ENCODE measurements around the gene ATP6V0A4. TPM values are rescaled to one million over a fixed set of nuclear protein-coding genes. Genes with fewer than 3 reads are reported as not detected.

ATP6V0A4 gene
- total and polyA plus RNA-seq, 7 donors, result not detected

DNA sequence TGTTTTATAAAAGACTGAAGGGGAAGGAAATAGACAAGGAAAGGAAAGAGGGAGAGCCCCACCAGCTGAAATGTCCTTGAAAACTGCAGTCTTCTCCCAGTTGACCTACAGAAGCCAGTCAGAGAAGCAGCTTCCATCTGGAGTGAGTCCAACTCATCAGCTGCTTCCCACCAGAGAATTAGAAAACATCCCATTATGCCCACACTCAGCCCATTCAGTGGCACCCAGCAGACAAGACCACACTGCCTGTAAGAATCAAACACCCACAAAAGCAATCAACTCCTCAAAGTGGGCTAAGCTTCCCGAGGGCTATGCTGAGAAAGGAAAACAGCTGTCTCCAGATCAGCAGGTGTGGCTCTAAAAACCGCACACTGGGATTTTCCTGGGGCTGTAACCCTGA lies 29.8 kb downstream of the ATP6V0A4 start:
- Histone ChIP-seq H3K36me3 (no peaks in the 10 kb centered on the region), H3K4me3 (no peak overlapping the region), H3K9me3 (no peaks in the 10 kb centered on the region), H3K27me3 (peaks cover 0 to under 1% (median 0%) of the 10 kb centered on the region in 3 donors), H3K27ac (no peak overlapping the region), H3K4me1 (no peaks in the 10 kb centered on the region)
- DNase-seq, result no peak
- no peak for TF ChIP-seq POLR2A (IDR thresholded peaks at IDR 0.05)
- TF ChIP-seq, protein P1, sequence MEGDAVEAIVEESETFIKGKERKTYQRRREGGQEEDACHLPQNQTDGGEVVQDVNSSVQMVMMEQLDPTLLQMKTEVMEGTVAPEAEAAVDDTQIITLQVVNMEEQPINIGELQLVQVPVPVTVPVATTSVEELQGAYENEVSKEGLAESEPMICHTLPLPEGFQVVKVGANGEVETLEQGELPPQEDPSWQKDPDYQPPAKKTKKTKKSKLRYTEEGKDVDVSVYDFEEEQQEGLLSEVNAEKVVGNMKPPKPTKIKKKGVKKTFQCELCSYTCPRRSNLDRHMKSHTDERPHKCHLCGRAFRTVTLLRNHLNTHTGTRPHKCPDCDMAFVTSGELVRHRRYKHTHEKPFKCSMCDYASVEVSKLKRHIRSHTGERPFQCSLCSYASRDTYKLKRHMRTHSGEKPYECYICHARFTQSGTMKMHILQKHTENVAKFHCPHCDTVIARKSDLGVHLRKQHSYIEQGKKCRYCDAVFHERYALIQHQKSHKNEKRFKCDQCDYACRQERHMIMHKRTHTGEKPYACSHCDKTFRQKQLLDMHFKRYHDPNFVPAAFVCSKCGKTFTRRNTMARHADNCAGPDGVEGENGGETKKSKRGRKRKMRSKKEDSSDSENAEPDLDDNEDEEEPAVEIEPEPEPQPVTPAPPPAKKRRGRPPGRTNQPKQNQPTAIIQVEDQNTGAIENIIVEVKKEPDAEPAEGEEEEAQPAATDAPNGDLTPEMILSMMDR (IDR thresholded peaks at IDR 0.05), result no peak
- TF ChIP-seq EP300 (IDR thresholded peaks at IDR 0.05), result no peak
- no peak for TF ChIP-seq POLR2AphosphoS5 (IDR thresholded peaks at IDR 0.05)
- intact Hi-C loops (cut with DNase I), result no loop called here
- WGBS, 2 donors, result 72 to 77% methylated on average over 2 of the region's 2 CpGs

DNA sequence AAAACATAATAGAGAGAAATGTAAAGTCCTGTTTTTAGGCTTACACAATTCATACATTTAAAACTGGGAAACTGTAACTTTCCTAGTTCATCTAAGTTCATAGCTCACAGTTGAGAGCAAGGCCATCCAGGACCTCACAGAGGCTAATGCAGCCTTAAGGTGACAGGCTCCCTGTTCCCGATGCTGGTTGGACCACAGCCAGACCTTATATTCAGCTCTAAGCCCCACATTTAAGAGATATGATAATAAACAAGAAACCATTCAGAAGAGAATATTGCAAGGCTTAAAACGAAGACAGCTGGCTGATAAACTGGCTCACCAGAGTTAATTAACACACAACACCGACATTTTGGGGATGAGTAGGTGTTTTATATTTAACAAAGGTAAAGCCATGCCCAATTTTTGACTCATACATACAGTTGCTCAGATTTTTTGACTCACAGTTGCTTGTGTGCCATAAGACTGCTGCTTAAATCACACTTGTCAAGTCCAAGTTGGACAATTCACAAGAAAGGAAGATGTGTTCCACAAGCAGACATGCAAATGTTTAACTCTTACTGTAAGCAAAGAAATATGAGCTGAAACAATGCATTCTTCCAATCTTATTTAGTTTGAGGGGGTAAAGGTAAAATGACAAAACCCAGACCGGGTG lies 41.3 kb downstream of the ATP6V0A4 start:
- DNase-seq, result no peak
- H3K9me3 ChIP-seq, result no peaks in the 10 kb centered on the region
- no peaks in the 10 kb centered on the region for H3K4me1 ChIP-seq
- no peak overlapping the region for H3K27ac ChIP-seq
- no peaks in the 10 kb centered on the region for H3K27me3 ChIP-seq
- no peak for TF ChIP-seq POLR2AphosphoS5 (IDR thresholded peaks at IDR 0.05)
- no peak for TF ChIP-seq POLR2A (IDR thresholded peaks at IDR 0.05)
- TF ChIP-seq EP300 (IDR thresholded peaks at IDR 0.05), result no peak
- TF ChIP-seq, protein P1 (IDR thresholded peaks at IDR 0.05), result no peak
- H3K36me3 ChIP-seq, result no peaks in the 10 kb centered on the region
- WGBS, 2 donors, result 56 to 64% methylated on average over 4 of the region's 4 CpGs
- intact Hi-C loops (cut with DNase I), result no loop called here
- no peak overlapping the region for H3K4me3 ChIP-seq

DNA sequence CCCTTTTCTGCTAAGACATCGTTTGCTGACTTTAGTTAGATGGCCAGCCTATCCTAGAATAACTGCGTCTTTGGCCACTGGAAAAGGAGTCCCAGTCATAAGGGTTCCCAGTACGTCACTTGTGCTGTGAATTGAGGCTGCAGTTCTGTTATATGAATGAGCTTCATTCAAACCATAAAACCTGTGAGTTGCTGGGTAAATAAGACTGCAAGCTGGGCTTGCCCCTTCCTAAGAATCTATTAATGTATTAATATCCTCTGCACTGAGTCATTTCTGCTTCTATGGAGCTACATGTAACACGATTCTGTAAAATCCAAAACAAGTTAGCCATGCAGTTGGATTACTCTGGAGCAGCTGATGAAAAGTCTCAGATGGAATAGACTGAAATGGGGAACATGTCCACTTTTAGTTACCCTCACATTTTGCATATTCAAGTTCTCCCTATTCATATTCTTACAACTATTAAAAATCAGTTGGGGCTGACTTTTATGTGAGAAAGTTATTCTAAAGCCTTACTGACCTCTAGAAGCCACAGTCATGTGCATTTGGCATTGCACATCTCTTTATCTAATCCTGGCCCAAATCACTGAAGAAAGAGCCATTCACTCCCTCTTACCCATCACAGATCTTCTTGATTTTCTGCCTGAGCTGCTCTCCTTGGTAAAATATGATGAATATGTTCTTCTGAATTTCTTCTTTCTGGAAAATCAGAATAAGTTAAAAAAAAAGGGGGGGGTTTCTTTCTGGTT lies 42.0 kb downstream of the ATP6V0A4 start:
- Histone ChIP-seq H3K9me3 (no peaks in the 10 kb centered on the region), H3K36me3 (no peaks in the 10 kb centered on the region), H3K27me3 (no peaks in the 10 kb centered on the region), H3K4me1 (no peaks in the 10 kb centered on the region), H3K27ac (no peak overlapping the region), H3K4me3 (no peak overlapping the region)
- 71 to 83% methylated on average over 4 of the region's 4 CpGs for WGBS, 2 donors
- DNase-seq, result no peak
- TF ChIP-seq POLR2A (IDR thresholded peaks at IDR 0.05) (no peak), POLR2AphosphoS5 (IDR thresholded peaks at IDR 0.05) (no peak), EP300 (IDR thresholded peaks at IDR 0.05) (no peak)
- TF ChIP-seq, protein P1 (IDR thresholded peaks at IDR 0.05), result no peak
- intact Hi-C loops (cut with DNase I), result no loop called here

DNA sequence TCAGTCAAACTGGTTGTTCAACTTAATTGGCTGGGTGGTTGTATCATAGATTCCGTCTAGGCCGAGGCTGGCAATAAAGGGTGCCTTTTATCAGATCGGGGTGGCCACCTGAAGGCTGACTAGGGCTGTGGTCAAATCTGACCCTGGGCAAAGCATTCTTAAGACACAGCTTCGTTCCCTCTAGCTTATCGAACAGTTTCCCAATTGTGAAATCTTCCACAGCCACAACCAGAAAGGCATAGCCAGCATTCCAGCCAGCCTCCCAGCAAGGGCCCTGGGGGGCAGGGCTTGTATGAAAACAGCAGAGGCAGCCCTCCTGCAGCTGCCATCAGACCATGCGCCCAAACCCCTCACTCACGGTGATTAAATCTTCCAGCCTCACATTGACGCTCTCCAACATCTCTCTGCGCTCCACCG lies 42.7 kb downstream of the ATP6V0A4 start:
- no peak for DNase-seq
- no peak overlapping the region for H3K27ac ChIP-seq
- TF ChIP-seq, protein P1 (IDR thresholded peaks at IDR 0.05), result no peak
- TF ChIP-seq POLR2A (IDR thresholded peaks at IDR 0.05) (no peak), POLR2AphosphoS5 (IDR thresholded peaks at IDR 0.05) (no peak), EP300 (IDR thresholded peaks at IDR 0.05) (no peak)
- H3K36me3 ChIP-seq, result no peaks in the 10 kb centered on the region
- WGBS, 2 donors, result 65 to 86% methylated on average over 10 of the region's 10 CpGs
- intact Hi-C loops (cut with DNase I), result no loop called here
- H3K4me3 ChIP-seq, result no peak overlapping the region
- no peaks in the 10 kb centered on the region for H3K4me1 ChIP-seq
- no peaks in the 10 kb centered on the region for H3K9me3 ChIP-seq
- H3K27me3 ChIP-seq, result no peaks in the 10 kb centered on the region
